SJSA1 (cell line): ENCODE measurements around the gene LRR1. TPM values are rescaled to one million over a fixed set of nuclear protein-coding genes. Genes with fewer than 3 reads are reported as not detected.

Experiments used
- total RNA-seq: library from RNA; depleted of rRNA; stranded (reverse); fragments of >200 nt; shearing (Covaris generic); gene quantifications from 2 replicates; pipeline ENCODE4 v1.2.3, GENCODE V29; 2014; rRNA removed

LRR1 gene
- total RNA-seq, 1 experiment from 2014 or later: 46.7 TPM

Other genes with a start within 250 kb of the LRR1 start
- gene RPS29, start 12.6 kb upstream of the LRR1 start, total RNA-seq: 2,039 and 3,165 TPM in 2 replicates
- gene RPL36AL, start 21.7 kb downstream of the LRR1 start, total RNA-seq: 165 and 336 TPM in 2 replicates
- gene MGAT2, start 21.9 kb downstream of the LRR1 start, total RNA-seq: 80.5 and 106 TPM in 2 replicates
- gene DNAAF2, start 36.3 kb downstream of the LRR1 start, total RNA-seq: 10.8 and 12.7 TPM in 2 replicates
- 16.0 and 26.1 TPM in 2 replicates for gene POLE2, start 89.3 kb downstream of the LRR1 start, total RNA-seq
- gene KLHDC1, start 94.2 kb downstream of the LRR1 start, total RNA-seq: 1.3 and 1.8 TPM in 2 replicates
- gene KLHDC2, start 169.2 kb downstream of the LRR1 start, total RNA-seq: 17.6 and 23.5 TPM in 2 replicates